Gastrocnemius medialis (tissue), 4 donors: ENCODE data around the gene SBF1.

Source experiments
- CTCF ChIP-seq, 5 experiments: fragments of 450-650 bp in 3 of 5; fragments of 200-600 bp in 2 of 5; sonication (generic) in 2 of 5; IDR thresholded peaks in 4 of 5; conservative IDR thresholded peaks in 1 of 5; 1 replicate in 4 of 5; 2 replicates in 1 of 5; pipeline ENCODE4 v1.5.1; 2016 to 2019; ENCODE audit warnings: antibody characterized with exemption in 5 of 5, mild to moderate bottlenecking in 3 of 5, moderate library complexity in 3 of 5
- POLR2A ChIP-seq, 2 donors: fragments of 450-650 bp; IDR thresholded peaks; one replicate each; pipeline ENCODE4 v1.6.1; 2017; ENCODE audit warnings: antibody characterized with exemption in 2 of 2, mild to moderate bottlenecking in 2 of 2, moderate library complexity in 2 of 2

DNA sequence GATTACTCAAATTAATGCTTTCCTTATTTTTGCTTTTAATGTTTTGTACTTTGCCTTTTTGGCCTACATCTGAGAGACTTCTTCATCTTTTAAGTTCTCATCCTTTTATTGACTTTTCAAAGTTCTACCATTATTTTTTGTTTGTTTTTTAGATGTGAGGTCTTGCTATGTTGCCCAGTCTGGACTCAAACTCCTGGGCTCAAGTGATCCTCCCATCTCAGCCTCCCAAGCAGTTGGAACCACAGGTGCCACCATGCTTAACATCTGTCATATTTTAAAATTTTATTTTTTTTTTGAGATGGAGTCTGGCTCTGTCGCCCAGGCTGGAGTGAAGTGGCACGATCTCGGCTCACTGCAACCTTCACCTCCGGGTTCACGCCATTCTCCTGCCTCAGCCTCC lies 73.9 kb downstream of the SBF1 start:
- TF ChIP-seq CTCF (IDR thresholded peaks at IDR 0.05 in 4 of 5, conservative IDR thresholded peaks at IDR 0.05 in 1 of 5) (no peak), POLR2A (IDR thresholded peaks at IDR 0.05) (no peak)
